ENCODE data around the gene MYO1B. TPM values are rescaled to one million over a fixed set of nuclear protein-coding genes. Genes with fewer than 3 reads are reported as not detected.

Gene MYO1B
- total RNA-seq, 1 experiment from 2014 or later: 80.3 TPM

- ChIA-PET POLR2A (no interaction called here), CTCF (no interaction called here)
- no peaks in the 10 kb centered on the region for H3K4me1 ChIP-seq
- no peaks in the 10 kb centered on the region for H3K9me3 ChIP-seq
- no peaks in the 10 kb centered on the region for H3K36me3 ChIP-seq (ENCODE audit: control insufficient read depth, insufficient read depth, low read length)
- intact Hi-C loops (cut with micrococcal nuclease; ENCODE audit: unreplicated experiment): no loop called here
- no peaks in the 10 kb centered on the region for H3K27me3 ChIP-seq (replicated peaks; ENCODE audit: control insufficient read depth, insufficient read depth, low read length)
- H3K27me3 Mint-ChIP-seq (ENCODE audit: insufficient read depth, unreplicated experiment): no peaks in the 10 kb centered on the region
- H3K9me3 Mint-ChIP-seq (ENCODE audit: unreplicated experiment): no peaks in the 10 kb centered on the region
- H3K4me1 Mint-ChIP-seq (ENCODE audit: low read depth, unreplicated experiment): no peaks in the 10 kb centered on the region
- peaks cover 33% of the 10 kb centered on the region for H3K36me3 Mint-ChIP-seq (ENCODE audit: insufficient read depth, unreplicated experiment)
- no peak for DNase-seq
- no TSS peak for BruUV-seq (replicated peaks)
- no peak overlapping the region for H3K4me3 ChIP-seq (ENCODE audit: low read depth, low read length)
- H3K4me3 Mint-ChIP-seq (ENCODE audit: unreplicated experiment): no peak overlapping the region
- no peak overlapping the region for H3K27ac Mint-ChIP-seq (ENCODE audit: unreplicated experiment)
- TF ChIP-seq CTCF (IDR thresholded peaks at IDR 0.05; ENCODE audit: insufficient read depth in 1 of 2, low read depth in 1 of 2, low read length in 1 of 2, severe bottlenecking in 1 of 2, unreplicated experiment in 1 of 2): no peak
These were observed 113.9 kb downstream of the MYO1B start for GRCh38 chr2:191359133-191359532.

GRCh38 chr2:191360918-191361317, 115.7 kb downstream of the MYO1B start:
- POLR2A ChIA-PET: no interaction called here
- no peak for TF ChIP-seq CTCF (IDR thresholded peaks at IDR 0.05; ENCODE audit: insufficient read depth in 1 of 2, low read depth in 1 of 2, low read length in 1 of 2, severe bottlenecking in 1 of 2, unreplicated experiment in 1 of 2)
- H3K36me3 Mint-ChIP-seq (ENCODE audit: insufficient read depth, unreplicated experiment): peaks cover 24% of the 10 kb centered on the region
- no peak overlapping the region for H3K4me3 Mint-ChIP-seq (ENCODE audit: unreplicated experiment)
- CTCF ChIA-PET: no interaction called here
- H3K4me1 Mint-ChIP-seq (ENCODE audit: low read depth, unreplicated experiment): no peaks in the 10 kb centered on the region
- H3K4me1 ChIP-seq: no peaks in the 10 kb centered on the region
- H3K27ac Mint-ChIP-seq (ENCODE audit: unreplicated experiment): no peak overlapping the region
- intact Hi-C loops (cut with micrococcal nuclease; ENCODE audit: unreplicated experiment): no loop called here
- no peak for DNase-seq
- no peak overlapping the region for H3K4me3 ChIP-seq (ENCODE audit: low read depth, low read length)
- no peaks in the 10 kb centered on the region for H3K27me3 Mint-ChIP-seq (ENCODE audit: insufficient read depth, unreplicated experiment)
- no peaks in the 10 kb centered on the region for H3K9me3 ChIP-seq
- no peaks in the 10 kb centered on the region; the same call in 1 of the 2 replicates for H3K36me3 ChIP-seq (ENCODE audit: control insufficient read depth, insufficient read depth, low read length)
- no peaks in the 10 kb centered on the region for H3K27me3 ChIP-seq (replicated peaks; ENCODE audit: control insufficient read depth, insufficient read depth, low read length)
- H3K9me3 Mint-ChIP-seq (ENCODE audit: unreplicated experiment): no peaks in the 10 kb centered on the region
- BruUV-seq (replicated peaks): no TSS peak

GRCh38 chr2:191362841-191363240, 117.6 kb downstream of the MYO1B start:
- Mint-ChIP-seq H3K36me3 (ENCODE audit: insufficient read depth, unreplicated experiment) (peaks cover 26% of the 10 kb centered on the region), H3K27me3 (ENCODE audit: insufficient read depth, unreplicated experiment) (no peaks in the 10 kb centered on the region), H3K9me3 (ENCODE audit: unreplicated experiment) (no peaks in the 10 kb centered on the region), H3K4me3 (ENCODE audit: unreplicated experiment) (no peak overlapping the region), H3K4me1 (ENCODE audit: low read depth, unreplicated experiment) (peaks cover 6% of the 10 kb centered on the region), H3K27ac (ENCODE audit: unreplicated experiment) (no peak overlapping the region)
- CTCF ChIA-PET: no interaction called here
- POLR2A ChIA-PET: no interaction called here
- TF ChIP-seq CTCF (IDR thresholded peaks at IDR 0.05; ENCODE audit: insufficient read depth in 1 of 2, low read depth in 1 of 2, low read length in 1 of 2, severe bottlenecking in 1 of 2, unreplicated experiment in 1 of 2): no peak
- intact Hi-C loops (cut with micrococcal nuclease; ENCODE audit: unreplicated experiment): no loop called here
- no peaks in the 10 kb centered on the region for H3K4me1 ChIP-seq
- H3K4me3 ChIP-seq (ENCODE audit: low read depth, low read length): no peak overlapping the region
- H3K27me3 ChIP-seq (replicated peaks; ENCODE audit: control insufficient read depth, insufficient read depth, low read length): no peaks in the 10 kb centered on the region
- no TSS peak for BruUV-seq (replicated peaks)
- no peaks in the 10 kb centered on the region for H3K9me3 ChIP-seq
- no peaks in the 10 kb centered on the region; the same call in 1 of the 2 replicates for H3K36me3 ChIP-seq (ENCODE audit: control insufficient read depth, insufficient read depth, low read length)
- no peak for DNase-seq
